ENCODE data around the gene LGALS7.
"Not testable (repeated sequence)": the region's sequence is repeated elsewhere in the genome, so short reads cannot be mapped to it uniquely, and the experiment has no call there.

Gene LGALS7

DNA sequence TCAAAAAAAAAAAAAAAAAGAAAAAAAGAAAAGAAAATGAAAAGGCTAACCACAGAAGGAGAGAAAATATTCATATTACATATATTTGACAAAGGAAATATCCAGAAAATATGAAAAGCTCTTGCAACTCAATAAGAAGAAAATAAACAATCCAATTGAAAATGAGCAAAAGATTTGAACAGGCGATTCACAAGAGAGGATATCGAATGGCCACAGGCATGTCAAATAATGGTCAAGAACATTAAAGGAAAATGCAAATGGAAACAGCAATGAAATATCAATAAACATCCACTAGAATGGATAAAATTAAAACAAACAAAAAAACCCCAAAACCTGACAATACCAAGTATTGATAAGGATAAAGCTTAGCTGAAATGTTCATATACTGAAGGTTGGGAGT lies 8.1 kb downstream of the LGALS7 start:
- Histone ChIP-seq H3K4me1 (ENCODE audit: insufficient read depth, low read length) (no peaks in the 10 kb centered on the region), H3K9ac (ENCODE audit: low read length) (no peak overlapping the region), H3K27me3 (ENCODE audit: control insufficient read depth in 1 of 2, insufficient read depth in 2 of 2, low read length in 2 of 2) (no peaks in the 10 kb centered on the region), H3K36me3 (ENCODE audit: insufficient read depth, low read length) (no peaks in the 10 kb centered on the region), H3K9me3 (ENCODE audit: low read length) (no peaks in the 10 kb centered on the region), H3K27ac (ENCODE audit: low read depth, low read length) (no peak overlapping the region), H3K4me3 (ENCODE audit: low read depth in 1 of 2, low read length in 2 of 2) (no peak overlapping the region)

- Histone ChIP-seq H3K9ac (ENCODE audit: low read length) (no peak overlapping the region), H3K9me3 (ENCODE audit: low read length) (no peaks in the 10 kb centered on the region), H3K4me1 (ENCODE audit: insufficient read depth, low read length) (no peaks in the 10 kb centered on the region), H3K36me3 (ENCODE audit: insufficient read depth, low read length) (no peaks in the 10 kb centered on the region), H3K4me3 (ENCODE audit: low read depth in 1 of 2, low read length in 2 of 2) (no peak overlapping the region), H3K27ac (ENCODE audit: low read depth, low read length) (no peak overlapping the region), H3K27me3 (ENCODE audit: control insufficient read depth in 1 of 2, insufficient read depth in 2 of 2, low read length in 2 of 2) (no peaks in the 10 kb centered on the region)
Measured at GRCh38 chr19:38763795-38764220, 9.5 kb downstream of the LGALS7 start.

- not testable (repeated sequence) for H3K36me3 ChIP-seq (ENCODE audit: insufficient read depth, low read length); H3K27me3 ChIP-seq (ENCODE audit: control insufficient read depth in 1 of 2, insufficient read depth in 2 of 2, low read length in 2 of 2); H3K4me3 ChIP-seq (ENCODE audit: low read depth in 1 of 2, low read length in 2 of 2); H3K9ac ChIP-seq (ENCODE audit: low read length); H3K4me1 ChIP-seq (ENCODE audit: insufficient read depth, low read length); H3K9me3 ChIP-seq (ENCODE audit: low read length); H3K27ac ChIP-seq (ENCODE audit: low read depth, low read length)
Measured at GRCh38 chr19:38761884-38762389, 11.4 kb downstream of the LGALS7 start.

GRCh38 chr19:38760805-38761517 lies 12.4 kb downstream of the LGALS7 start:
- H3K36me3 ChIP-seq (ENCODE audit: insufficient read depth, low read length); H3K4me1 ChIP-seq (ENCODE audit: insufficient read depth, low read length); H3K27me3 ChIP-seq (ENCODE audit: control insufficient read depth in 1 of 2, insufficient read depth in 2 of 2, low read length in 2 of 2); H3K4me3 ChIP-seq (ENCODE audit: low read depth in 1 of 2, low read length in 2 of 2); H3K9ac ChIP-seq (ENCODE audit: low read length); H3K9me3 ChIP-seq (ENCODE audit: low read length); H3K27ac ChIP-seq (ENCODE audit: low read depth, low read length): not testable (repeated sequence)

DNA sequence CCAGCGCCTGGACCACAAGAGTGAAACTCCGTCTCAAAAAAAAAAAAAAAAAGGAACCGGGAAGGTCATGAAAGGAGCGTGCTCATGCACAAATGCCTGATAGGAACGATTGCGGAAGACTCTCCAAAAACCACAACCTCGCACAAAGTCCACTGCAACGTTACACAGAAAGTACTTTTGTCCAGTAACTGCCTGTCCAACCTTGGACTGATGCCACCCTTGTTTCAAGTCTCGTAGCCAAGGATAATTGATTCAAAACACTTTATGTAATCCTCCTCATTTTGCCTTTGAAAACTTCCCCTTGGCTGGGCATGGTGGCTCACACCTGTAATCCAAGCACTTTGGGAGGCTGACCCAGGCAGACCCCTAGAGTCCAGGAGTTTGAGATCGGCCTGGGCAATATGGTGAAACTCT lies 13.7 kb downstream of the LGALS7 start:
- H3K4me1 ChIP-seq (ENCODE audit: insufficient read depth, low read length): no peaks in the 10 kb centered on the region
- H3K27ac ChIP-seq (ENCODE audit: low read depth, low read length): no peak overlapping the region
- H3K27me3 ChIP-seq (ENCODE audit: control insufficient read depth in 1 of 2, insufficient read depth in 2 of 2, low read length in 2 of 2): no peaks in the 10 kb centered on the region
- no peaks in the 10 kb centered on the region for H3K9me3 ChIP-seq (ENCODE audit: low read length)
- H3K36me3 ChIP-seq (ENCODE audit: insufficient read depth, low read length): no peaks in the 10 kb centered on the region
- no peak overlapping the region for H3K4me3 ChIP-seq (ENCODE audit: low read depth in 1 of 2, low read length in 2 of 2)
- H3K9ac ChIP-seq (ENCODE audit: low read length): no peak overlapping the region

- not testable (repeated sequence) for H3K9me3 ChIP-seq (ENCODE audit: low read length); H3K27ac ChIP-seq (ENCODE audit: low read depth, low read length); H3K9ac ChIP-seq (ENCODE audit: low read length)
Measured at GRCh38 chr19:38754196-38754595, 19.1 kb downstream of the LGALS7 start.

GRCh38 chr19:38753783-38754182 lies 19.5 kb downstream of the LGALS7 start:
- H3K27ac ChIP-seq (ENCODE audit: low read depth, low read length); H3K9ac ChIP-seq (ENCODE audit: low read length); H3K27me3 ChIP-seq (ENCODE audit: control insufficient read depth in 1 of 2, insufficient read depth in 2 of 2, low read length in 2 of 2); H3K36me3 ChIP-seq (ENCODE audit: insufficient read depth, low read length); H3K4me1 ChIP-seq (ENCODE audit: insufficient read depth, low read length); H3K9me3 ChIP-seq (ENCODE audit: low read length); H3K4me3 ChIP-seq (ENCODE audit: low read depth in 1 of 2, low read length in 2 of 2): not testable (repeated sequence)

More at GRCh38 chr19:38754196-38754595, 19.1 kb downstream of the LGALS7 start:
- not testable (repeated sequence) for H3K4me3 ChIP-seq (ENCODE audit: low read depth in 1 of 2, low read length in 2 of 2); H3K4me1 ChIP-seq (ENCODE audit: insufficient read depth, low read length); H3K27me3 ChIP-seq (ENCODE audit: control insufficient read depth in 1 of 2, insufficient read depth in 2 of 2, low read length in 2 of 2); H3K36me3 ChIP-seq (ENCODE audit: insufficient read depth, low read length)

DNA sequence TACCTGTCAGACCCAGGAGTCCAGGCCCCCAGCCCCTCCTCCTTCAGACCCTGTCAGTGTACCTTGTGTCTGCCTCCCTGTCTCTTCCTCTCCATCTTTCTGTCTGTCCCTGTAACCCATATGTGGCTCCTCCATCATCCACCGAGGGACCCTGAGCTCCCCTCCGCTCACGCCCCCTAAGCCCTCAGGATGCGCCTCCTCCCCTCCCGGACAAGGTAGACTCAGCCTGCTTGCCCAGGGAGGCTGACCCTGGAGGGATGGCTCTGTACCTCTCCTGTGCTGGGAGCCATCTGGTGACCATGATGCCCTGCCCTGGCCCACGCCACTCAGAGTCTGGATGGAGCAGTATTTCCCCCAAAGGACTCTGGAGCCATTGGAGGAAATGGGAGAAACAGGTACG lies 28.0 kb downstream of the LGALS7 start:
- no peak overlapping the region for H3K4me3 ChIP-seq (ENCODE audit: low read depth in 1 of 2, low read length in 2 of 2)
- H3K27ac ChIP-seq (ENCODE audit: low read depth, low read length): no peak overlapping the region
- H3K36me3 ChIP-seq (ENCODE audit: insufficient read depth, low read length): no peaks in the 10 kb centered on the region
- H3K27me3 ChIP-seq (ENCODE audit: control insufficient read depth in 1 of 2, insufficient read depth in 2 of 2, low read length in 2 of 2): no peaks in the 10 kb centered on the region
- H3K9ac ChIP-seq (ENCODE audit: low read length): no peak overlapping the region
- no peaks in the 10 kb centered on the region for H3K4me1 ChIP-seq (ENCODE audit: insufficient read depth, low read length)
- H3K9me3 ChIP-seq (ENCODE audit: low read length): no peaks in the 10 kb centered on the region

DNA sequence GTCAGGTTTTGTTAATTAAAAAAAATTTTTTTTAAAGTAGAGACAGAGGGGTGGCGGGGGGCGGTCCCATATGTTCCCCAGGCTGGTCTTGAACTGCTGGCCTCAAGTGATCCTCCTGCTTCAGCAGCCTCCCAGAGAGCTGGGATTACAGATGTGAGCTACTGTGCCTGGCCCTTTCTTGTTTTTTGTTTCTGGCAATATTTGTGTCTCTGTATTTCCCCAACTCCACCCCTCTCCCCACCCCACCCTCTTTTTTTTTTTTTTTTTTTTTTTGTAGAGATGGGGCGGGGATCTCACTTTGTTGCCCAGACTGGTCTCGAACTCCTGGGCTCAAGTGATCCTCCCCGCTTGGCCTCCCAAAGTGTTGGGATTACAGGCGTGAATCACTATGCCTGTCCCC lies 28.4 kb downstream of the LGALS7 start:
- no peak overlapping the region for H3K9ac ChIP-seq (ENCODE audit: low read length)
- no peaks in the 10 kb centered on the region for H3K4me1 ChIP-seq (ENCODE audit: insufficient read depth, low read length)
- no peaks in the 10 kb centered on the region for H3K9me3 ChIP-seq (ENCODE audit: low read length)
- no peaks in the 10 kb centered on the region for H3K27me3 ChIP-seq (ENCODE audit: control insufficient read depth in 1 of 2, insufficient read depth in 2 of 2, low read length in 2 of 2)
- no peak overlapping the region for H3K27ac ChIP-seq (ENCODE audit: low read depth, low read length)
- no peaks in the 10 kb centered on the region for H3K36me3 ChIP-seq (ENCODE audit: insufficient read depth, low read length)
- H3K4me3 ChIP-seq (ENCODE audit: low read depth in 1 of 2, low read length in 2 of 2): no peak overlapping the region

- Histone ChIP-seq H3K4me1 (ENCODE audit: insufficient read depth, low read length) (no peaks in the 10 kb centered on the region), H3K27me3 (ENCODE audit: control insufficient read depth in 1 of 2, insufficient read depth in 2 of 2, low read length in 2 of 2) (no peaks in the 10 kb centered on the region), H3K4me3 (ENCODE audit: low read depth in 1 of 2, low read length in 2 of 2) (no peak within 1 kb of the TSS), H3K9ac (ENCODE audit: low read length) (no peak within 1 kb of the TSS), H3K27ac (ENCODE audit: low read depth, low read length) (no peak within 1 kb of the TSS), H3K36me3 (ENCODE audit: insufficient read depth, low read length) (no peaks in the 10 kb centered on the region), H3K9me3 (ENCODE audit: low read length) (no peaks in the 10 kb centered on the region)
Measured at GRCh38 chr19:38744298-38744681, 29.0 kb downstream of the LGALS7 start, which contains the start of gene CAPN12. TSS of gene CAPN12 (minus strand) at chr19:38744474. CDS start at chr19:38744165, 309 bp downstream.

DNA sequence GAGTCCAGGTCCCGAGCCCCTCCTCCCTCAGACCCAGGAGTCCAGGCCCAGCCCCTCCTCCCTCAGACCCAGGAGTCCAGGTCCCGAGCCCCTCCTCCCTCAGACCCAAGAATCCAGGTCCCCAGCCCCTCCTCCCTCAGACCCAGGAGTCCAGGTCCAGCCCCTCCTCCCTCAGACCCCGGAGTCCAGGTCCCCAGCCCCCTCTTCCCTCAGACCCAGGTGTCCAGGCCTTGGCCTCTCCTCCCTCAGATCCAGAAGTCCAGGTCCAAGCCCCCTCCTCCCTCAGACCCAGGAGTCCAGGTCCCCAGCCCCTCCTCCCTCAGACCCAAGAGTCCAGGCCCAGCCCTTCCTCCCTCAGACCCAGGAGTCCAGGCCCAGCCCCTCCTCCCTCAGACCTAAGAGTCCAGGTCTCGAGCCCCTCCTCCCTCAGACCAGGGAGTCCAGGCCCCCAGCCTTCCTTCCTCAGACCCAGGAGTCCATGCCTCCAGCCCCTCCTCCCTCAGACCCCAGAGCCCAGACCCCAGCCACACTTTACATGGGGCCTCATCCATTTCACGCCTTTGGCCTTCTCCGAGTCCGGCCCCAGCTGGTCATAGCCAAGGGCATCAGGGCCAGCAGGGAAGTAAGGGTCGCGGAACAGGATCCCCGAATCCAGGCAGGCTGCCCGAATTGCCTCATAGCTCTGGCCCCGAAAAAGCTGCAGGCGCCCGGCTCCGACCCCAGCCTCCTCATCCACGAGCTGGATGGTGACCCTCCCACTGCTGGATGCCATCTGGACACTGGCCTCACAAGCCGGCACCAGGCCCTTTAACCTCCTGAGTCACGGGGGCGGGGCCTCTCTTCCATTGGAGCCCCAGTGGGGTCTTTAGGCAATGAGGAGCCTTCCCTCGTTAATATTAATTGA lies 29.7 kb downstream of the LGALS7 start:
- no peak overlapping the region for H3K27ac ChIP-seq (ENCODE audit: low read depth, low read length)
- H3K4me3 ChIP-seq (ENCODE audit: low read depth in 1 of 2, low read length in 2 of 2): no peak overlapping the region
- H3K36me3 ChIP-seq (ENCODE audit: insufficient read depth, low read length): no peaks in the 10 kb centered on the region
- H3K9ac ChIP-seq (ENCODE audit: low read length): no peak overlapping the region
- H3K9me3 ChIP-seq (ENCODE audit: low read length): no peaks in the 10 kb centered on the region
- no peaks in the 10 kb centered on the region for H3K27me3 ChIP-seq (ENCODE audit: control insufficient read depth in 1 of 2, insufficient read depth in 2 of 2, low read length in 2 of 2)
- no peaks in the 10 kb centered on the region for H3K4me1 ChIP-seq (ENCODE audit: insufficient read depth, low read length)
